Right renal pelvis (tissue), 4 donors: Measurements from ENCODE around the gene ZBTB17. TPM values are rescaled to one million over a fixed set of nuclear protein-coding genes. Genes with fewer than 3 reads are reported as not detected.
"Not testable (repeated sequence)": the region's sequence is repeated elsewhere in the genome, so short reads cannot be mapped to it uniquely, and the experiment has no call there.

Source experiments
- DNase-seq, 4 donors: peaks; one replicate each; pipeline ENCODE4 v3.0.0-alpha.2; 2013; ENCODE audit warnings: low read depth in 4 of 4, low spot score in 3 of 4, missing footprints in 1 of 4
- polyA plus RNA-seq, 4 donors: library from polyadenylated mRNA; unstranded; fragments of 120-200 nt; gene quantifications; one replicate each; pipeline ENCODE4 v1.2.1, GENCODE V29; 2013; ENCODE audit not compliant: insufficient read length in 4 of 4

Gene ZBTB17
- polyA plus RNA-seq, 4 donors, result 27.7 to 32.2 (median 28.7) TPM

DNA sequence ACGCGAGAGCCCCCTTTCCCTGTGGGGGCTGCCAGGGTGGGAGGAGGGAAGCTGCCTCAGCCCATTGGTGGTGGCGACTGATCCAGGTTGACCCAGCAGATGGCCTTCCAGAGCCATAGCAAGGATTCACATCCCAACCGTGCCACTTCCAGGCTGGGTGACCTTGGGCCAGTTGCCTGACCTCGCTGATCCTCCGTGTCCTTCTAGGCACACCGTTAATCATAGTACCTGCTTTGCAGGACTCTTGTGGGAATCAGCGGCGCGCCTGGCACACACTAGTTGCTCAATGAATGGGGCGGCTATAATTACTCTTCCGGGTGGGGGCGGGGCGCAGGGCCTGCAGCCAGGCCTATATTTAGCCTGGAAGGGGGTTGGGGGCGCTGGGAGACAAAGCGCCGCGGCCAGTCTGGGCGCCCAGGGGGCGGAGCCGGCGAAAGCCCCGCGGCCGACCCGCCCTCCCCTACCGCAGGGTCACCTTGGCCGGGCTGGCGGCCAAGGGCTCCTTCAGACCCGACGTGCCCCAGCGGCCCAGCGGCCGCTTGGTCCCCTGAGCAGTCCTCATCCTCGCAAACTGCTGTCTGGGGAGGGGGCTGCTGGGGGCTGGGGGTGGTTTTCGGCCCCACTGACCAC, 36.8 kb upstream of the ZBTB17 start:
- DNase-seq, result peak in 1 of 4 donors; percentile 39

DNA sequence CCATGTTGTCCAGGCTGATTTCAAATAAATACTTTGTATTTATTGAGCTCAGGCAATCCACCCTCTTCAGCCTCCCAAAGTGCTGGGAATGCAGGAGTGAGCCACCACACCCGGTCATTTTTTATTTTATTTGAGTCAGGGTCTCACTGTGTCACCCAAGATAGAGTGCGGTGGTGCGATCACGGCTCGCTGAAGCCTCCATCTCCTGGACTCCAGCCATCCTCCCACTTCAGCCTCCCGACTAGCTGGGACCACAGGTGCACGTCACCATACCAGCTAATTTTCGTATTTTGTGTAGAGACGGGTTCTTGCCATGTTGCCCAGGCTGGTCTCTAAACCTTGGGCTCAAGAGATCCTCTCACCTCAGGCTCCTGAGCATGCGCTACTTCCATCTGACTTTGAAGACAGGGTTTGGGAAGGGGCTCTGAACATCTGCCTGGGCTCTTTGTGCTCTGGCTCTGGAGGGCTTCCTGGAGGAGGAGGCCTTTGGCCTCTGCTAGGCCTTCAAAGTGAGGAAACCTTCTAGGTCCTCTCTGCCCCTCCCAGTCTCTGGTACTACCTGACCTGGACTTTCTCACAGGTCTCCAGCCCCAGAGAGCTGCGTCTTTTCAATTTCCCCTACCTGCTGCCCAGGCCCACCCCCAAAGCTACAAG, 36.2 kb upstream of the ZBTB17 start:
- no peak for DNase-seq

DNA sequence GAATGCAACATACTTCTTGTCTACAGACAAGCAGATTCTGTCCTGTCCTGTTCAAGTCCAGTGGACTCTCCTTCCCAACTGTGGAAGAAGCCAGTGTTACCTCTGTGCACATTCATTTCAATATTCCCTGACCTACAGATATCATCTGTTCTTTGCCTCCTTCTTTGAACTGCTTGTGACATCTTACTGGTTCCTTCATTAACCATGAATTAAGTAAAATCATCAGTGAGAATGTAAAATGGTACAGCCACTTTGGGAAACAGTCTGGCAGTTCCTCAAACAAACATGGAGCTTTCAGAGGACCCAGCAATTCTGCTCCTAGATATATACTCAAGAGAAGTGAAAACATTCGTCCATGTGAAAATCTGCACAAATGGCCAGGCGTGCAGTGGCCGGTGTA, 34.9 kb upstream of the ZBTB17 start:
- DNase-seq, result no peak

DNA sequence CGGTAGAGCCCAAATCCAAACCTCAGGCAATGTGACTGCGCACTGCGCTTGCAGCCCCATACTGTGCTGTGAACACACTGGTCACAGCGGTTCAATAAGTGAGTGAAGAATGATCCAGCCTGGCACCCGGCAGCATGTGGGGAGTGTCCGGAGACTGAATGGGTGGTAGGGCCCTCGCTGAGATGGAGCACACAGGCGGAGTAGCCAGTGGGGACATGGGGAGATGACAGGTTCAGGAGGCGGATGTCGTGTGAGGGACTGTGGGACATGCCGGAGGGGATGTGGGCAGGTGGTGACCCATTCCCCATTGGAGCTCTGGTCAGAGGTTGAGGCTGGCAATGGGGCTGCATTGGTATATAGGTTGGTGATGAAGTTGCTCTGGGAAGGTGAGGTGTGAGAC, 33.8 kb upstream of the ZBTB17 start:
- no peak for DNase-seq

DNA sequence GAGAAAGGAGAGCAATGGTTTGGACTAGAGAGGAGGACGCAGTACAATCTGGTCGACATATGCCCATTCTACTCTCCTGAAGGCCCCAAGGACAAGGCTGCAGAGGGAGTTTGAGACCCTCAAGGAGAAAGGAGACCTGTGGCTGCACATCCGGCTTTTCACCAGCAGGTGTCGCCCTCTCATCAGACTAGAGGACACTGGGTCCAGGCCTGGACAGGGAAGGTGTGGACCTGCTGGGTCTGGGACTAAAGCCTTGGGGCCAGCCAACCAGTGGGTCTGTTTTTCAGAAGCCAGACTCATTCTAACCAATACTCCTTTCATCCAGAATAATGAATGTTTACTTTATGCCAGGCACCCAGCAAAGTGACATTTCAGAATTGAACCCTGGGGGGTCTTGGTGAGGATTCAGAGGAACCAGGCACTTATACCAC, 33.1 kb upstream of the ZBTB17 start:
- peak in 1 of 4 donors; percentile 69 for DNase-seq

DNA sequence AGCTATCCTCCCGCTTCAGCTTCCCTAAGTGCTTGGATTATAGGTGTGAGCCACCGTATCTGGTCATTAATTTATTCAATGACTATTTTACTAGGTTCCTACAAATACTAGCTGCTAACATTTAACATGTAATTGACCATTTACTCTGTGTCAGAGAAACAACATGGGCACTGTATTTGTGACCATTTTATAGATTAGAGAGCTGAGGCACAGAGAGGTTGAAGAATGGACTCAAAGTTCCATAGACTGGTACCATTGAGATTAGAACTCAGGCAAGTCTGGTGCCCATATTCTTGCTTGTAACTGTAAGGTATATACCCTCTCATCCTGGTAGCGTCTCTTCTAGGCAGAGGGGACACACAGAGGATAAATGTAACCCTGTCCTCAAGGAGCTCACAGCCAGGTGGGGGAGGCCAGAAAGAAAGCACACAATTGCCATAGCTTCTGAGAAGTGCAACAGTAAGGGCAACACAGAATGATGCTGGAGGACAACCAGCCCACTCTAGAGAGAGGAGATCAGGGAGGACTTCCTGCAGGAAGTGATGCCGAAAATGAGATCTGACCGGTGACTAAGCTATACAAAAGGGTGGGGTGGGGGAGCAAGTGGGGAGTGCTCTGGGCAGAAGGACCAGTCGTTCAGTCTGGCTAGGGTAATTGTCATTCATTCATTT, 31.9 kb upstream of the ZBTB17 start:
- DNase-seq, result no peak

DNA sequence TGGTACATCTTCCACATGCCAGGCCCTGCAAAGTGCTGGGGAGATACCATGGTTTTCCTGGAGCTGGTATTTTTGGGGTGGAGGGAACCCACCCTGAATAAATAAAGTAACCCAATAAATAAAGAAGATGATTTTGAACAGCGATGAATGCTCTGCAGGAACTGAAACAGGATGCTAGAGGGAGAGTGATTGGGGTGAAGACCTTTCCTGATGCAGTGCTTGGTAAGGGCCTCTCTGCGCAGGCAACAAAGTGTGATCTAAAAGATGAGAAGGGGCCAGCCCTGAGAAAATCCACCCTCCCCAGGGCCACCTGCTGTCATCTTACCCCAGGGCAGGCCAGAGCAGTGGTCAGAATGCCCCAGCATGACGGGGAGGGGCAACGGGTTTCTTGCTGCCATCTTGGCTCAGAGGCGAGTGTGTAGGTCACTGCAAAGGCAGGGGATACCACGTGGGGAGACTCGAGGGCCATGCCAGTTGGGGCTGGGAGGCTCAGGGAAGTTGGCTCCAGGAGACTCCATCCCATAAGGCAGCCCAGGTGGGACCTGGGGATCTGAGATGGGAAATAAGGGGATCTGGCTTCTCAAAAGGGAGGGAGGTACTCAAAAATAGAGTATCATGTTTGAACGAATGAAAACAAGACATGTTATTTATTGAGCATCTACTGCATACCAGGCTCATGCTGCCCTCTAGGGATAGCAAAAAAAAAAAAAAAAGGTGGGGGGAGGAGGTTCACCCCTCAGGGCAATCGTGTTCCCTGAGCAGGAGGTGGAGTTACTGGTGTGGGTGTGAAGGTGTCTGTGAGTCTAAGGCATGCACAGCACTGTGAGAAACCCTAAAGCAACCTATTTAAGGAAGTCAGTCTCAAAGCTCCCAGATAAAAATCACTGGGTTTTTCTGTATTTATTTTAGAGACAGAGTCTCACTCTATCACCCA, 30.9 kb upstream of the ZBTB17 start:
- no peak for DNase-seq

DNA sequence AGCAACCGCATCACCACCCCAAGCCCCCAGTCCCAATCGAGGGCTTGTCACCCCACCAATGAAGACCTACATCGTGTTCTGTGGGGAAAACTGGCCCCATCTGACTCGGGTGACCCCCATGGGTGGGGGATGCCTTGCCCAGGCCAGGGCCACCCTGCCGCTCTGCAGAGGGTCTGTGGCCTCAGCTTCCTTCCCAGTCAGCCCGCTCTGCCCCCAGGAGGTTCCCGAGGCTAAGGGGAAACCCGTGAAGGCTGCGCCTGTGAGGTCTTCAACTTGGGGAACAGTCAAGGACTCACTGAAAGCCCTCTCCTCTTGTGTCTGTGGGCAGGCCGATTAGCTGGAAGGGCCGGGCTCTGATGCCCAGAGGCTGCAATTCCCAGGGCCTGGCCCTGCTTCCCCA, 30.1 kb upstream of the ZBTB17 start:
- no peak for DNase-seq

DNA sequence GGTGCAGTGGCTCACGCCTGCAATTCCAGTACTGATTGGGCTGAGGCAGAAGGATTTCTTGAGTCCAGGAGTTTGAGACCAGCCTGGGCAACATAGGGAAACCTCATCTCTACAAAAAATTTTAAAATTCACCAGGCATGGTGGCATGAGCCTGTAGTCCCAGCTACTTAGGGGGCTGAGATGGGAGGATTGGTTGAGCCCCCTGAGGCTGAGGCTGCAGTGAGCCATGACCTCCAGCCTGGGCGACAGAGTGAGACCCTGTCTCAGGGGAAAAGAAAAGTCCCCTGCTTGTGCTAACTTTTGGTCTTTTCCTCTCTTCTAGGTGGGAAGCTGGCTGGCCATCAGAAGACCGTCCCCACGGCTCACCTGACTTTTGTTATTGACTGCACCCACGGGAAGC, 29.7 kb upstream of the ZBTB17 start:
- DNase-seq, result no peak

DNA sequence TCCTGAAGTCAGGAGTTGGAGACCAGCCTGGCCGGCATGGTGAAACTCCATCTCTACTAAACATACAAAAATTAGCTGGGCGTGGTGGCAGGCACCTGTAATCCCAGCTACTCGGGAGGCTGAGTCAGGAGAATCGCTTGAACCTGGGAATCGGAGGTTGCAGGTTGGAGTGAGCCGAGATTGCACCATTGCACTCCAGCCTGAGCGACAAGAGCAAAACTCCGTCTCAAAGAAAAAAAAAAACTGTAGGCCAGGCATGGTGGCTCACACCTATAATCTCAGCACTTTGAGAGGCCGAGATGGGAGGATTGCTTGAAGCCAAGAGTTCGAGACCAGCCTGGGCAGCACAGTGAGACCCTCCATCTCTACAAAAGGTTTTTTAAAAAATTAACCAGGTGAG, 25.4 kb upstream of the ZBTB17 start:
- not testable (repeated sequence) for DNase-seq

DNA sequence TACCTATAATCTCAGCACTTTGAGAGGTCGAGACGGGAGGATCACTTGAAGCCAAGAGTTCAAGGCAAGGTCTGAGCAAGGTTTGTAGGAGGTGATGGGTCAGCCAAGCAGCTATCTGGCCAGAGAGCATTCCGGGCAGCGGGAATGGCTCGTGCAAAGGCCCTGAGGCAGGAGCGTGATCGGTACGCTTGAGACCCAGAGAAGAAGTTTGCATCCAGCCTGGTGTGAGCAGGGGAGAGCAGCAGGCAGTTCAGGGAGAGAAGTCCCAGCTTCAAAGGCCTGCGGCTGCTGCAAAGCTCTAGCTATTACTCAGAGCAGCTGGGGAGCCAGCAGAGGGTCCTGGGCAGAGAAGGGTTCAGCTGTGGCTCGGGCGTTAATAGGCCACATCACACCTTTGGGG, 23.0 kb upstream of the ZBTB17 start:
- no peak for DNase-seq

DNA sequence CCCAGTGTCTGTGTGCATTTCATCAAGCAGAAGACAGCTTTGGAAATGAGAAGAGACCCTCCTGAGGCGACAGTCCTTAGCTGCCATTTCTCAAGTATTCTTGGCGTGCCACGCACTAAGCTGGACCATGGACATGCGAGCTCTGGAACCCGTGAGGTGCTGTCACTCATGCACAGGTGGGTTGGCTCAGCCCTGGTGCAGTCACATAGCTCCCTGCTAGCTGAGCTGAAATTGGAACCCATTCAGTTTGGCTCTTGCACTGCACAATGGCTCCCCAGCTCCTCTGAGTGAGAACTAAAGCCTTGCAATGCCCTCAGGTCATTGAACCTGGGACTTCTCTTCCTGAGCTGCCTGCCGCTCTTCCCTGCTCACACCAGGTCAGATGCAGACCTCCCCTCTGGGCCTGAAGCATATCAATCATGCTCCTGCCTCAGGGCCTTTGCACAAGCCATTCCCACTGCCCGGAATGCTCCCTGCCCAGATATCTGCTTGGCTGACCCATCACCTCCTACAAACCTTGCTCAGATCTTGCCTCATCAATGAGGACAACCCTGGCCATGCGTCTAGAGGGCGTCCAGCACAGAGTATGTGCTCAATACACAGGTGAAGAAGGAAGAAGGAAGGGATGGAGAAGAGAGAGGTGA, 21.9 kb upstream of the ZBTB17 start:
- no peak for DNase-seq

DNA sequence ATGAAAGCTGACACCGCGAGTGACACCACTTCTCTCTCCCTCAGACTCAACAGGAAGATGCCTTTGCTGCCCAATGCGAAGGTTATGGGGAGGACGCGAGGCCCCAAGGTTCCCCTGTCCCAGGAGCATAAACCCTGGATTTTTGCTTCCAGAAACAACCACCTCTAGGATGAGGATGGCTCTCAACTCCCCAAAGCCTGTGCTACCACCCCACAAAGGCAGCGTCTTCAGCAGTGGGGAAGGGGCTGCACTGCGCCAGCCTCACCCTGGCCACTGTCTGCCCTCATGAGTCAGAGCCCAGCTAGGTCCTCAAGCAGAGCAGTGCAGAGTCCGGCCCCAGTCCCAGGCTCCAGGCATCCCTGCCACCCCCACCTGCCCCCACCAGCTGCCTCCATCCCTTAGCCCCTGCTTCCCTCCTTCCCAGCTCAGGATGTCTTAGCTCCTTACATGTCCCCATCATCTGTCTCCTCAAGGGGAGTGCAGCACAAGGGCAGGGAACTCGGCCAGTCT, 21.2 kb upstream of the ZBTB17 start:
- DNase-seq, result no peak

DNA sequence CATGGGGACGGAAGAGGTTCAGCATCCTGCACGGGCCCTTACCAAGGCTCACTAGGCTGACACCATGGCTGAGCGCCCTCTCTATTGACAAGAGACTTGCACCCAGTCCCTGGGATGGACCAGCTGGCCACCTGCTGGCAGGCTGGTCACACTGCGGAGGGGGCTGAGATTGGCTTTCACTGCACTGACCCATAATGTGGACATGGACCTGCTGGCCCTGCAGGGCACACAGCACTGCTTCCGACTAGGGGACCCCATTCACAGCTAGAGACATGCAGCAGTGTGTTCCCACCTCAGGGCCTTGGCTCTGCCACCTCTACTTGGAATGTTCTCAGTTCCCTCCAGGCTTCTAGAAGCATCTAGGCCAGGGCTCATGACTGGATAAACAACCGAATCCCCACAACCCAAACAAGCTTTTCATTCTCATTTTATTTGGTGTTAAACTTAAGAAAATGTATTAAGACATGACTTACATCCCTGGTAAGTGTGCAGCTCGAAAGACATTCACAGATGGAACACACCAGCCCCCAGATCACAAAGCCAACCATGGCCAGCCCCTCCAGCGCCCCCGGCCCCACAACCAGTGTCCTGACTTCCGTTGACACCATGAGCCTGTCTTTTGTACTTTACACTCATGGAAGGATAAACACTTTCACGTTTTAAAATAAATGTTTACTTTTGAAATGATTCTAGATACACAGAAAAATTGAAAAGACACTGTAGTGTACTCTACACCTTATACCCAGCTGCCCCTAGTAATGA, 18.9 kb upstream of the ZBTB17 start:
- no peak for DNase-seq

DNA sequence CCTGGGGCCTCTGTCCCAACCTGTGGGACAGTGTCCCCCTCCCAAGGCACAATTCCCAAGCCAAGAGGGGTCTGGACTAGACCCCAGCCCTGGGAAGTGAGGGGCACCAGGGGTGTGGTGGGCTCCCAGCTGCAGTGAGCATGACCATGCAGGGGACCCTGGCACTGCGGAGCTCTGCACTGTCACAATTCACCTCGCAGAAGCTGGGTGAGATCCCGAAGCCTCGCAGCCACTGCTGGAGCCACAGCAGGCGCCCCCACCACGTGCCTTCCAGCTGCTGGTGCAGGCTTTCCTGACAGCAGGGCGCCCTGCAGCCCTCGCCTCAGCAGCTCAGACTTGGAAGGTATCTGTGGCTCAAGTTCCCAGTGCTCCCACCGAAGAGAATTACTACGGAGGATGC, 18.2 kb upstream of the ZBTB17 start:
- no peak for DNase-seq

DNA sequence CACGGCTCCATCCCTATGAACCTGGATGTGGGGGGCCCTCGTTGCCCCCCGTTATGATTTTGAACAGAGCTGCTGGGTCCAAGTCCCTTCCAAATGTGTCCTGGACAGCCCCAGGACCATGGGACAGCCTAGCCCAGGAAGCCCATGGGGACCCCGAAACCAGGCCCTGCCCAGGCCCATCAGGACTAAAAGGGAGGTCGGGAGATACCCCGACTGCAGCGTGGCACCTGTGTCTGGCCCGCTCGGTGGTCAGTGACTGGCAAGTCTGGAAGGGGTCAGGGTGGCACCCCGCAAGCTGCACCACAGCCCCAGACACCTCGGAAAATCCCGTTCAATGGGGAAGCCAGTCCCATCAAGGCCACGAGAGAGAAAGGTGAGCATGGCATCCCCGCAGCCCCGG, 17.8 kb upstream of the ZBTB17 start:
- no peak for DNase-seq

DNA sequence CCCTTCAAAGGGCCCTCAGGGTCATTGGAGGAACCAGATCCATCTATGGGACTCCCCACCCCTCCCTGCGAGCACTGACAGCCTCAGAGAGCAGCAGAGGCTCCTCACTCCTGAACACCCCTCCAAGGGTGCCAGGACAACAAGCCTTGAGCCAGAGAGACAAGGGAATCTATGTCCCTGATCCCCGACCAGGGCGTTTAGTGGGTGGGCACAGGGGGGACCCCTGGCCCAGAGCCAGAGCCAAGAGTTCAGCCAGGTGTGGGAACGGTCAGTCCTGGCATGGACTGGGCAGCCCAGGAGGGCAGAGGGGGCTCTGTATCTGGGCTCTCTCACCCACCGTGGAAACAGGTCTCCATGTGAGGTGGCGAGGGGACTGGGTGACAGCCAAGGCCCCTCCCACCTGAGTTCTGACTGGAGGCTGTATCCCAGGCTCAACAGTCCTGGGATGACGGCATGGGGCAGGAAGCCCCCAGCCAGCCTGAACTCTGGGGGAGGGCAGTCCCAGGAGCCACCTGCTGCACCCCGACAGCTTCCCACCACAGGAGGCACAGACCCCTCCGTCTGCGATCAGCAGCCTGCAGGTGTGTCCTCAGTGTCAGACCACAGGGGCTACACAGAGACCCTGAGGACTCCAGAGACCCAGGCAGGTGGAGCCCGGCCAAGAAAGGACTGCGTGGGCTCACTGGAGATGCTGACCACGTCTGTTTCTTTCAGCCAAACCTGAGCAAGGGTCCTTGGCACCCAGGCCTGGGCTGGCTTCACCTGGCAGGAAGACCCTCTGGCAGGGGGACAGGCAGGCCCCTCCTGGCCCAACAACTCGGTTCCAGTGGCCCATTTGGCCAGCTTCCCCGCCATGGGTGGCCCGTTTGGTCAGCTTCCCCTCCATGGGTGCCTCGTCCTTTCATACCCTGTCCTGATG, 16.9 kb upstream of the ZBTB17 start:
- DNase-seq, result no peak

DNA sequence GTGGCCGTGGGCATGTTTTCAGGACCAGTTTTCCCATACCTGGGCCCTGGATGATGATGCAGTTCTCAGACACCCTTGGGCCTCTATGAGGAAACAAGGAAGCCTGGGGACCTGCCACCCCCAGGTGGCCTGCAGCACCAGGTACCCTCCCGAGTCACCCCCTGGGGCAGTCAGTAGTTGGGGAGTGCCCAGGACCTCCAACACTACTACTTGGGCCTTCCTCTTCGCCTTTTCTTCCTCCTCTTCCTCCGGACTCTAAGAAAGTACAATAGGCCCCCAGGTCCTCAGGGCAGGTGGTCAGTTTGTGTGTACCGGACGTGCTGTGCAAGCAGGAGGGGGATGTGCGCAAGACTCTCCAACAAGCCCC, 16.3 kb upstream of the ZBTB17 start:
- DNase-seq, result no peak
